Measurements from ENCODE around the gene SPRED3. TPM values are rescaled to one million over a fixed set of nuclear protein-coding genes. Genes with fewer than 3 reads are reported as not detected.
"Not testable (repeated sequence)": the region's sequence is repeated elsewhere in the genome, so short reads cannot be mapped to it uniquely, and the experiment has no call there.

The SPRED3 gene
- total RNA-seq, 1 donor from 2014 or later, result 7.0 TPM

- H3K4me1 Mint-ChIP-seq, result peaks cover 3% of the 10 kb centered on the region
- TF ChIP-seq CTCF (IDR thresholded peaks at IDR 0.05; ENCODE audit: unreplicated experiment), result no peak
- H3K9me3 Mint-ChIP-seq, result no peaks in the 10 kb centered on the region
- H3K36me3 Mint-ChIP-seq, result peaks cover 8% of the 10 kb centered on the region
- no peak overlapping the region for H3K27ac Mint-ChIP-seq
- DNase-seq (ENCODE audit: low spot score in 2 of 2, unreplicated experiment in 2 of 2), result no peak
- no peaks in the 10 kb centered on the region for H3K27me3 Mint-ChIP-seq (ENCODE audit: low read depth)
- no peak overlapping the region for H3K4me3 Mint-ChIP-seq
Observed at GRCh38 chr19:38411041-38411712, 22.7 kb downstream of the SPRED3 start.

- H3K9me3 Mint-ChIP-seq; H3K4me3 Mint-ChIP-seq; DNase-seq (ENCODE audit: low spot score in 2 of 2, unreplicated experiment in 2 of 2); H3K36me3 Mint-ChIP-seq; H3K4me1 Mint-ChIP-seq; H3K27me3 Mint-ChIP-seq (ENCODE audit: low read depth); H3K27ac Mint-ChIP-seq: not testable (repeated sequence)
Observed at GRCh38 chr19:38411898-38412297, 23.4 kb downstream of the SPRED3 start.

- Mint-ChIP-seq H3K36me3 (peaks cover 5% of the 10 kb centered on the region), H3K9me3 (no peaks in the 10 kb centered on the region), H3K4me3 (no peak overlapping the region), H3K4me1 (peaks cover 8% of the 10 kb centered on the region), H3K27me3 (ENCODE audit: low read depth) (peaks cover 6% of the 10 kb centered on the region), H3K27ac (no peak overlapping the region)
- DNase-seq (ENCODE audit: low spot score in 2 of 2, unreplicated experiment in 2 of 2), result no peak
- no peak for TF ChIP-seq CTCF (IDR thresholded peaks at IDR 0.05; ENCODE audit: unreplicated experiment)
Observed at GRCh38 chr19:38412491-38412890, 24.0 kb downstream of the SPRED3 start.

- no peak for DNase-seq (ENCODE audit: low spot score in 2 of 2, unreplicated experiment in 2 of 2)
- no peak overlapping the region for H3K4me3 Mint-ChIP-seq
- no peak for TF ChIP-seq CTCF (IDR thresholded peaks at IDR 0.05; ENCODE audit: unreplicated experiment)
- H3K36me3 Mint-ChIP-seq, result peaks cover 3% of the 10 kb centered on the region
- peaks cover 11% of the 10 kb centered on the region for H3K27me3 Mint-ChIP-seq (ENCODE audit: low read depth)
- H3K9me3 Mint-ChIP-seq, result no peaks in the 10 kb centered on the region
- H3K27ac Mint-ChIP-seq, result no peak overlapping the region
- H3K4me1 Mint-ChIP-seq, result peaks cover 13% of the 10 kb centered on the region
Observed at GRCh38 chr19:38412961-38413360, 24.5 kb downstream of the SPRED3 start.

- Mint-ChIP-seq H3K4me1 (peaks cover 15% of the 10 kb centered on the region), H3K9me3 (no peaks in the 10 kb centered on the region), H3K36me3 (peaks cover 2% of the 10 kb centered on the region), H3K27ac (no peak overlapping the region), H3K27me3 (ENCODE audit: low read depth) (peaks cover 14% of the 10 kb centered on the region), H3K4me3 (no peak overlapping the region)
- DNase-seq (ENCODE audit: low spot score in 2 of 2, unreplicated experiment in 2 of 2), result no peak
- TF ChIP-seq CTCF (IDR thresholded peaks at IDR 0.05; ENCODE audit: unreplicated experiment), result no peak
Observed at GRCh38 chr19:38413416-38413815, 24.9 kb downstream of the SPRED3 start.

GRCh38 chr19:38417146-38417543 lies 28.6 kb downstream of the SPRED3 start:
- no peaks in the 10 kb centered on the region for H3K36me3 Mint-ChIP-seq
- TF ChIP-seq CTCF (IDR thresholded peaks at IDR 0.05; ENCODE audit: unreplicated experiment), result no peak
- H3K9me3 Mint-ChIP-seq, result no peaks in the 10 kb centered on the region
- no peak overlapping the region for H3K27ac Mint-ChIP-seq
- peaks cover 33% of the 10 kb centered on the region for H3K27me3 Mint-ChIP-seq (ENCODE audit: low read depth)
- H3K4me3 Mint-ChIP-seq, result peak overlapping the region; percentile 70
- H3K4me1 Mint-ChIP-seq, result peaks cover 12% of the 10 kb centered on the region
- no peak for DNase-seq (ENCODE audit: low spot score in 2 of 2, unreplicated experiment in 2 of 2)
